GM20000 (cell line): ENCODE measurements around the gene PHOX2A.
"Not testable (repeated sequence)": the region's sequence is repeated elsewhere in the genome, so short reads cannot be mapped to it uniquely, and the experiment has no call there.

ENCODE experiments used
- DNase-seq: peaks from one replicate; pipeline ENCODE4 v3.0.0; 2012; ENCODE audit warnings: low spot score
- TF ChIP-seq, protein P1 (sequence below): IDR thresholded peaks from 2 replicates; pipeline ENCODE4 v1.5.1; 2012; ENCODE audit warnings: mild to moderate bottlenecking, control low read depth; ENCODE audit errors: extremely low read depth, missing control alignments

Gene PHOX2A

DNA sequence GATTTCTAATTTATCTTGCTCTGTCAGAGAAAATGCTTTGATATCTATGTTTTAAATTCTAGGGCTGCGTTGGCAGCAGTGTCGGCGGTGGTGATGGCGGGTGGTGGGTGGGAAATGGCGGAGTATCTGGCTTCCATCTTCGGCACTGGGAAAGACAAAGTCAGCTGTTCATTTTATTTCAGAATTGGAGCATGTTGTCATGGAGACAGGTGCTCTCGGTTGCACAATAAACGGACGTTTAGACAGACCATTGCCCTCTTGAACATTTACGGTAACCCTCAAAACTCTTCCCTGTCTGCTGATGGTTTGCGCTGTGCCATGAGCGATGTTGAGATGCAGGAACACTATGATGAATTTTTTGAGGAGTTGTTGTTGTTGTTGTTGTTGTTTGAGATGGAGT is 36.1 kb upstream of the PHOX2A start:
- no peak for DNase-seq

GRCh38 chr11:72278905-72279304 is 34.9 kb upstream of the PHOX2A start:
- no peak for DNase-seq
- TF ChIP-seq, protein P1, sequence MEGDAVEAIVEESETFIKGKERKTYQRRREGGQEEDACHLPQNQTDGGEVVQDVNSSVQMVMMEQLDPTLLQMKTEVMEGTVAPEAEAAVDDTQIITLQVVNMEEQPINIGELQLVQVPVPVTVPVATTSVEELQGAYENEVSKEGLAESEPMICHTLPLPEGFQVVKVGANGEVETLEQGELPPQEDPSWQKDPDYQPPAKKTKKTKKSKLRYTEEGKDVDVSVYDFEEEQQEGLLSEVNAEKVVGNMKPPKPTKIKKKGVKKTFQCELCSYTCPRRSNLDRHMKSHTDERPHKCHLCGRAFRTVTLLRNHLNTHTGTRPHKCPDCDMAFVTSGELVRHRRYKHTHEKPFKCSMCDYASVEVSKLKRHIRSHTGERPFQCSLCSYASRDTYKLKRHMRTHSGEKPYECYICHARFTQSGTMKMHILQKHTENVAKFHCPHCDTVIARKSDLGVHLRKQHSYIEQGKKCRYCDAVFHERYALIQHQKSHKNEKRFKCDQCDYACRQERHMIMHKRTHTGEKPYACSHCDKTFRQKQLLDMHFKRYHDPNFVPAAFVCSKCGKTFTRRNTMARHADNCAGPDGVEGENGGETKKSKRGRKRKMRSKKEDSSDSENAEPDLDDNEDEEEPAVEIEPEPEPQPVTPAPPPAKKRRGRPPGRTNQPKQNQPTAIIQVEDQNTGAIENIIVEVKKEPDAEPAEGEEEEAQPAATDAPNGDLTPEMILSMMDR, result no peak

More for the DNA sequence above, 36.1 kb upstream of the PHOX2A start:
- TF ChIP-seq, protein P1, result no peak

DNA sequence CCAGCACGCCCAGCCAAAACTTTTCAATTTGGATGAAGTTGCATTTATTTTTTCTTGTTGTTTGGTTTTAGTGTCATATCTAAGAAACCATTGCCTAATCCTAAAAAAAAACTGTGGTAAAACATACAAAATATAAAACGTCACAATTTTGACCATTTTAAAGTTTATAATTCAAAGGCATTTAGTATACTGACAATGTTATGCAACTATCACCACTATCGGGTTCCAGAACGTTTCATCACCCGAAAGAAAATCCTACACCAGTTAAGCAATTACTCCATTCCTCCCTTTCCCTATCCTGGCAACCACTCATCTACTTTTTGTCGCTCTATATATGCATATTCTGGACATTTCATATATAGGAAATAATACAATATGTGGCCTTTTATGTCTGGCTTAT is 30.5 kb upstream of the PHOX2A start:
- DNase-seq, result no peak
- TF ChIP-seq, protein P1, result no peak

- no peak for DNase-seq
- TF ChIP-seq, protein P1, result no peak
These were observed 28.0 kb upstream of the PHOX2A start for GRCh38 chr11:72271980-72272379.

DNA sequence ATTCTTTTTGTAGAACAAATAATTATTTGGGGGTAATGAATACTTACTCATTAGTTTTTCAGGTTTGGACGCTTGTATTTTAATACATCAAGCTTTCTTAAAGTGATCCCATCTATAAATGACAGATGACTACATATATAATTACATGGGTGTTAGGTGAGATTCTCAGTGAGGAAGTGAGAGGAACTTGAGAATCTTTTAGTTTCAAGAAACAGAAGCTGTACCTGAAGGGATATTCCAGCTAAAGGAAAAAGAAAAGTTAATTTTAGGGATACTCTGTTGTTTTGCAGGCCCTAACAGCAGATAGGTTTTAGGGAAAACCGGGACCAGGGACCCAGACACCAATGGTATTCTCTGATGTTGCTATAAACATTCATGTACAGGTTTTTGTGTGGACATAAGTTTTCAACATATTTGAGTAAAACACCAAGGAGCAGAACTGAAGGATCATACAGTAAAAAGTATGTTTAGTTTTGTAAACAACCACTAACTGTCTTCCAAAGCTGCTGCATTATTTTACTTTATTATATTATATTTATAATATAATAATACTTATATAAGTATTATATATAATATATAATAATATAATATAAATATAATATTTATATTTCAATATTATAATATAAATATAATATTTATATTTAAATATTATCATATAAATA is 24.1 kb upstream of the PHOX2A start:
- DNase-seq, result no peak
- TF ChIP-seq, protein P1, result no peak

DNA sequence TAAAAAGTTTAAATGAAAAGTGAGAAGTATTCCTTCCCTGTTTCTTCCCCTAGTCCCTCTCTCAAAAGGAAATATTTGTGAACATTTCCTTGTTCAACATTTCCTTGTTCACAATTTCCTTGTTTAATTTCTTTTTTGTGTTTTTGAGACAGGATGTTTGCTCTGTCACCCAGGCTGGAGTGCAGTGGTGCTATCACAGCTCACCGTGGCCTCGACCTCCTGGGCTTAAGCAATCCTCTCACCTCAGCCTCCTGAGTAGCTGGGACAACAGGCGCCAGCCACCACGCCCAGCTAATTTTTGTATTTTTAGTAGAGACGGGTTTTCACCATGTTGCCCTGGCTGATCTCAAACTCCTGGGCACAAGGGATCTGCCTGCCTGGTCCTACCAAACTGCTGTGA is 23.0 kb upstream of the PHOX2A start:
- not testable (repeated sequence) for DNase-seq

GRCh38 chr11:72265951-72266350 is 22.0 kb upstream of the PHOX2A start:
- TF ChIP-seq, protein P1, result no peak
- no peak for DNase-seq

- no peak for DNase-seq
- TF ChIP-seq, protein P1, result no peak
These were observed 19.4 kb upstream of the PHOX2A start for GRCh38 chr11:72263361-72263760.
